HL-60 (cell line): ENCODE results near the gene TTC23L.

Experiments
- DNase-seq, 2 experiments: peaks; one replicate each; pipeline ENCODE4 v3.0.0-alpha.2; 2010 to 2020; ENCODE audit warnings: low read depth in 1 of 2, low spot score in 1 of 2
- H3K27ac ChIP-seq: fragments of 250-450 bp; sonication (Bioruptor Pico); replicated peaks from 2 replicates; pipeline ENCODE4 v1.5.1; 2020; ENCODE audit warnings: mild to moderate bottlenecking, moderate library complexity
- H3K27me3 ChIP-seq: fragments of 250-450 bp; sonication (Bioruptor Pico); 2 replicates; pipeline ENCODE4 v1.5.1; 2021; ENCODE audit warnings: mild to moderate bottlenecking, moderate library complexity; ENCODE audit not compliant: insufficient read depth, poor library complexity, severe bottlenecking
- H3K4me3 ChIP-seq: replicated peaks from 2 replicates; pipeline ENCODE4 v1.5.1; 2011; ENCODE audit warnings: mild to moderate bottlenecking, control low read depth, low read length; ENCODE audit not compliant: insufficient read depth
- CTCF ChIP-seq: IDR thresholded peaks from one replicate; pipeline ENCODE4 v1.5.1; 2011; ENCODE audit warnings: low read length, control low read depth, inconsistent platforms; ENCODE audit not compliant: insufficient read depth
- GABPA ChIP-seq: IDR thresholded peaks from 2 replicates; pipeline ENCODE4 v1.6.1; 2012; ENCODE audit warnings: low read depth
- POLR2AphosphoS5 ChIP-seq: IDR thresholded peaks from 2 replicates; pipeline ENCODE4 v1.6.1; 2012; ENCODE audit warnings: low read depth
- REST ChIP-seq: IDR thresholded peaks from 2 replicates; pipeline ENCODE4 v1.6.1; 2012; ENCODE audit warnings: low read depth; ENCODE audit not compliant: insufficient replicate concordance
- SPI1 ChIP-seq: IDR thresholded peaks from 2 replicates; pipeline ENCODE4 v1.6.1; 2012; ENCODE audit warnings: low read depth, mild to moderate bottlenecking, borderline replicate concordance

The TTC23L gene

GRCh38 chr5:34802834-34803563 lies 36.0 kb upstream of the TTC23L start:
- TF ChIP-seq POLR2AphosphoS5, result no peak
- TF ChIP-seq GABPA, result no peak
- no peak for TF ChIP-seq SPI1
- no peak for TF ChIP-seq CTCF
- no peak for TF ChIP-seq REST
- H3K27ac ChIP-seq, result no peak overlapping the region
- H3K4me3 ChIP-seq, result no peak overlapping the region
- no peak for DNase-seq
- no peaks in the 10 kb centered on the region for H3K27me3 ChIP-seq

GRCh38 chr5:34803974-34804732 lies 34.8 kb upstream of the TTC23L start:
- no peak overlapping the region for H3K4me3 ChIP-seq
- DNase-seq, result no peak
- no peaks in the 10 kb centered on the region for H3K27me3 ChIP-seq
- no peak overlapping the region for H3K27ac ChIP-seq
- TF ChIP-seq REST, result no peak
- no peak for TF ChIP-seq GABPA
- TF ChIP-seq POLR2AphosphoS5, result no peak
- no peak for TF ChIP-seq SPI1
- TF ChIP-seq CTCF, result no peak

- TF ChIP-seq GABPA (no peak), SPI1 (no peak), POLR2AphosphoS5 (no peak), CTCF (no peak), REST (no peak)
- no peak for DNase-seq
These were observed 34.1 kb upstream of the TTC23L start for GRCh38 chr5:34804913-34805312.

More at GRCh38 chr5:34804913-34805312, 34.1 kb upstream of the TTC23L start:
- H3K27ac ChIP-seq, result no peak overlapping the region
- no peaks in the 10 kb centered on the region for H3K27me3 ChIP-seq
- no peak overlapping the region for H3K4me3 ChIP-seq
